Subcutaneous adipose tissue (tissue), 4 donors: Measurements from ENCODE around the gene C3orf20. TPM values are rescaled to one million over a fixed set of nuclear protein-coding genes. Genes with fewer than 3 reads are reported as not detected.

Experiments used
- CTCF ChIP-seq: fragments of 450-650 bp; IDR thresholded peaks from one replicate; pipeline ENCODE4 v1.5.1; 2016; ENCODE audit warnings: low read depth, mild to moderate bottlenecking, control low read depth, antibody characterized with exemption, moderate library complexity
- total RNA-seq, 4 donors: library from RNA; depleted of rRNA; stranded (reverse); fragments of >200 nt; gene quantifications; one replicate each; pipeline ENCODE4 v1.1.0, GENCODE V29; 2016

The C3orf20 gene
- total RNA-seq, 4 donors from 2014 or later = 0.16 TPM; not detected in 3

GRCh38 chr3:14780927-14781507, 106.1 kb downstream of the C3orf20 start:
- no peak for TF ChIP-seq CTCF

- TF ChIP-seq CTCF = no peak
These were observed 108.6 kb downstream of the C3orf20 start for GRCh38 chr3:14783480-14784086.

- TF ChIP-seq CTCF = no peak
These were observed 109.2 kb downstream of the C3orf20 start for GRCh38 chr3:14784087-14784681.

- no peak for TF ChIP-seq CTCF
These were observed 110.5 kb downstream of the C3orf20 start for GRCh38 chr3:14785207-14786155.

GRCh38 chr3:14786369-14786768, 111.4 kb downstream of the C3orf20 start:
- TF ChIP-seq CTCF = no peak

GRCh38 chr3:14787630-14788029, 112.7 kb downstream of the C3orf20 start:
- no peak for TF ChIP-seq CTCF

GRCh38 chr3:14788644-14789043, 113.7 kb downstream of the C3orf20 start:
- no peak for TF ChIP-seq CTCF
